Natural killer cell (primary cell): ENCODE results near the gene MAOB. TPM values are rescaled to one million over a fixed set of nuclear protein-coding genes. Genes with fewer than 3 reads are reported as not detected.

Source experiments
- ATAC-seq, 3 donors: fragments of 150-1000 bp in 2 of 3; fragments of 200-7000 bp in 1 of 3; cut with Tn5 transposase; 1 replicate in 1 of 3; 2 replicates in 2 of 3; pipeline ENCODE4 v1.10.0; 2021; ENCODE audit warnings: mild to moderate bottlenecking in 2 of 3, moderate library complexity in 2 of 3
- DNase-seq, 2 donors: peaks; one replicate each; pipeline versions ENCODE4 v3.0.0 to v3.0.0-alpha.2; 2013 to 2021; ENCODE audit warnings: mixed read lengths in 1 of 2
- H3K27ac ChIP-seq: one replicate; pipeline ENCODE4 v1.5.1; 2013; ENCODE audit warnings: mild to moderate bottlenecking, low read length
- H3K27me3 ChIP-seq: one replicate; pipeline ENCODE4 v1.6.1; 2013; ENCODE audit warnings: low read length; ENCODE audit not compliant: control insufficient read depth, insufficient read depth
- H3K36me3 ChIP-seq: one replicate; pipeline ENCODE4 v1.6.1; 2013; ENCODE audit warnings: low read length; ENCODE audit not compliant: control insufficient read depth, insufficient read depth
- H3K4me1 ChIP-seq: one replicate; pipeline ENCODE4 v1.6.1; 2013; ENCODE audit warnings: low read length; ENCODE audit not compliant: control insufficient read depth, insufficient read depth
- H3K4me3 ChIP-seq: one replicate; pipeline ENCODE4 v1.5.1; 2013; ENCODE audit warnings: low read length
- H3K9me3 ChIP-seq: one replicate; pipeline ENCODE4 v1.6.1; 2013; ENCODE audit warnings: low read length; ENCODE audit not compliant: control insufficient read depth, insufficient read depth
- H3K27ac Mint-ChIP-seq, 2 donors: one replicate each; pipeline ENCODE4 v1.8.0; 2022; ENCODE audit warnings: mild to moderate bottlenecking in 2 of 2, mixed read lengths in 2 of 2, moderate library complexity in 1 of 2
- H3K27me3 Mint-ChIP-seq, 2 donors: one replicate each; pipeline ENCODE4 v1.8.0; 2022; ENCODE audit warnings: low read depth in 2 of 2, mixed read lengths in 2 of 2
- H3K36me3 Mint-ChIP-seq: one replicate; pipeline ENCODE4 v1.8.0; 2022; ENCODE audit warnings: mixed read lengths
- H3K4me1 Mint-ChIP-seq, 2 donors: one replicate each; pipeline ENCODE4 v1.8.0; 2022; ENCODE audit warnings: mixed read lengths in 2 of 2
- H3K4me3 Mint-ChIP-seq: one replicate; pipeline ENCODE4 v1.8.0; 2022; ENCODE audit warnings: mild to moderate bottlenecking, moderate library complexity, mixed read lengths
- H3K9me3 Mint-ChIP-seq, 2 donors: one replicate each; pipeline ENCODE4 v1.8.0; 2022; ENCODE audit warnings: mixed read lengths in 2 of 2
- CTCF ChIP-seq: fragments of 200-600 bp; IDR thresholded peaks from one replicate; pipeline ENCODE4 v1.8.0; 2022; ENCODE audit warnings: antibody characterized with exemption
- WGBS: methylation state at CpG from one replicate; pipeline ENCODE4 v1.1.7; 2013; ENCODE audit warnings: missing lambda C conversion rate; ENCODE audit not compliant: insufficient coverage; 5-methylcytosine and 5-hydroxymethylcytosine counted together
- intact Hi-C: fragments of 100-400 bp; cut with micrococcal nuclease; formaldehyde crosslinking; loops from one replicate; pipeline ENCODE4 v1.14.2; 2022
- total RNA-seq, 4 donors: library from RNA; stranded (reverse); fragments of 120-200 nt in 1 of 4; gene quantifications; one replicate each; pipeline versions ENCODE4 v1.2.3 to v1.2.4, GENCODE V29; 2013 to 2022

Gene MAOB
- total RNA-seq, 3 donors from 2014 or later (not counting 1 experiment from before 2014, with no cell fraction given) = 0.26 TPM; not detected in 2

GRCh38 chrX:43909141-43909540, 26.9 kb upstream of the MAOB start:
- intact Hi-C loops = no loop called here
- no peak for DNase-seq
- H3K36me3 Mint-ChIP-seq = no peaks in the 10 kb centered on the region
- no peak overlapping the region for H3K27ac ChIP-seq
- 100% methylated on average over 1 of the region's 1 CpG for WGBS
- H3K4me3 ChIP-seq = no peak overlapping the region
- ATAC-seq = no peak
- no peak overlapping the region for H3K27ac Mint-ChIP-seq
- no peaks in the 10 kb centered on the region for H3K9me3 Mint-ChIP-seq
- no peaks in the 10 kb centered on the region for H3K4me1 Mint-ChIP-seq
- no peaks in the 10 kb centered on the region for H3K9me3 ChIP-seq
- H3K27me3 Mint-ChIP-seq = peaks cover 5 to 51% of the 10 kb centered on the region in 2 donors
- H3K36me3 ChIP-seq = no peaks in the 10 kb centered on the region
- no peak overlapping the region for H3K4me3 Mint-ChIP-seq
- no peaks in the 10 kb centered on the region for H3K27me3 ChIP-seq
- no peak for TF ChIP-seq CTCF
- H3K4me1 ChIP-seq = no peaks in the 10 kb centered on the region

- Mint-ChIP-seq H3K36me3 (no peaks in the 10 kb centered on the region), H3K27me3 (peaks cover 2 to 33% of the 10 kb centered on the region in 2 donors), H3K27ac (no peak overlapping the region), H3K4me1 (no peaks in the 10 kb centered on the region), H3K9me3 (no peaks in the 10 kb centered on the region), H3K4me3 (no peak overlapping the region)
- ATAC-seq (no peak), DNase-seq (no peak)
- H3K27ac ChIP-seq = no peak overlapping the region
- no peaks in the 10 kb centered on the region for H3K4me1 ChIP-seq
- H3K4me3 ChIP-seq = no peak overlapping the region
- TF ChIP-seq CTCF = no peak
- H3K9me3 ChIP-seq = no peaks in the 10 kb centered on the region
- intact Hi-C loops = no loop called here
- H3K27me3 ChIP-seq = no peaks in the 10 kb centered on the region
- WGBS = 96% methylated on average over 3 of the region's 5 CpGs
- no peaks in the 10 kb centered on the region for H3K36me3 ChIP-seq
Observed at GRCh38 chrX:43899878-43900815, 17.9 kb upstream of the MAOB start.

- H3K36me3 Mint-ChIP-seq = no peaks in the 10 kb centered on the region
- Histone ChIP-seq H3K4me1 (no peaks in the 10 kb centered on the region), H3K27me3 (no peaks in the 10 kb centered on the region), H3K4me3 (no peak overlapping the region), H3K9me3 (no peaks in the 10 kb centered on the region), H3K27ac (no peak overlapping the region), H3K36me3 (no peaks in the 10 kb centered on the region)
- H3K27me3 Mint-ChIP-seq = peaks cover 2 to 29% of the 10 kb centered on the region in 2 donors
- intact Hi-C loops = no loop called here
- H3K9me3 Mint-ChIP-seq = no peaks in the 10 kb centered on the region
- ATAC-seq (no peak), DNase-seq (no peak)
- H3K27ac Mint-ChIP-seq = no peak overlapping the region
- TF ChIP-seq CTCF = no peak
- no peaks in the 10 kb centered on the region for H3K4me1 Mint-ChIP-seq
- 88% methylated on average over 2 of the region's 5 CpGs for WGBS
- no peak overlapping the region for H3K4me3 Mint-ChIP-seq
Observed at GRCh38 chrX:43898406-43899035, 16.3 kb upstream of the MAOB start.
